HCT116 (cell line): Measurements from ENCODE around the gene ITLN1. TPM values are rescaled to one million over a fixed set of nuclear protein-coding genes. Genes with fewer than 3 reads are reported as not detected.

Experiments used
- ATAC-seq: fragments of 200-7000 bp; cut with Tn5 transposase; 2 replicates; pipeline ENCODE4 v1.9.1; 2020; ENCODE audit warnings: mild to moderate bottlenecking, moderate library complexity
- BruUV-seq: library from RNA; stranded (reverse); fragments of 400-500 nt; replicated peaks from 2 replicates; lab custom pipeline; 2021; lab: Mats Ljungman, UMichigan
- CTCF ChIA-PET: fragments of 300-600 bp; sonication (Branson Sonifier 250); formaldehyde crosslinking; loops from one replicate; lab custom pipeline; 2021; ENCODE audit warnings: antibody characterized with exemption; lab: Charles Lee
- POLR2A ChIA-PET: fragments of 300-600, 350-600 bp; sonication (Branson Sonifier 250); formaldehyde crosslinking; loops from one replicate; lab custom pipeline; 2021; ENCODE audit warnings: antibody characterized with exemption; lab: Charles Lee
- RAD21 ChIA-PET, 2 experiments: fragments of 300-600 bp; sonication (Branson Sonifier 250); formaldehyde crosslinking; loops; one replicate each; lab custom pipeline; 2023; ENCODE audit warnings: low total read pairs in 2 of 2; ENCODE audit not compliant: uncharacterized antibody in 2 of 2, unreplicated experiment in 2 of 2, low non-redundant PET in 1 of 2; lab: Charles Lee
- DNase-seq: peaks from one replicate; pipeline ENCODE4 v3.0.0-alpha.2; 2010; ENCODE audit warnings: low read depth, low spot score
- H2AFZ ChIP-seq: fragments of 200-600 bp; shearing (Covaris generic), sonication (generic); 2 replicates; pipeline ENCODE4 v1.6.1; 2017; ENCODE audit warnings: low read depth, mixed run types, mixed read lengths, antibody characterized with exemption, low read length; ENCODE audit not compliant: poor library complexity, severe bottlenecking
- H3K27ac ChIP-seq: 2 replicates; pipeline ENCODE4 v1.5.1; 2012; ENCODE audit warnings: low read depth, low read length
- H3K27me3 ChIP-seq: fragments of 200-600 bp; sonication (generic); 2 replicates; pipeline ENCODE4 v1.6.1; 2016; ENCODE audit warnings: mixed run types, low read length, mixed read lengths; ENCODE audit not compliant: insufficient read depth
- H3K36me3 ChIP-seq, 2 experiments: fragments of 200-500 bp in 1 of 2; fragments of 200-600 bp in 1 of 2; sonication (Bioruptor generic) in 1 of 2; sonication (generic) in 1 of 2; 2 replicates each; pipeline versions ENCODE4 v1.5.1 to v1.6.1; 2014 to 2016; ENCODE audit warnings: low read length in 2 of 2, inconsistent platforms in 1 of 2, mixed read lengths in 1 of 2, mixed run types in 1 of 2; ENCODE audit not compliant: insufficient read depth in 2 of 2, control insufficient read depth in 1 of 2
- H3K4me1 ChIP-seq, 2 experiments: fragments of 200-600 bp in 1 of 2; sonication (generic) in 1 of 2; 2 replicates each; pipeline versions ENCODE4 v1.5.1 to v1.6.1; 2012 to 2017; ENCODE audit warnings: low read length in 2 of 2, inconsistent platforms in 1 of 2, mild to moderate bottlenecking in 1 of 2, mixed read lengths in 1 of 2, mixed run types in 1 of 2, moderate library complexity in 1 of 2; ENCODE audit not compliant: insufficient read depth in 2 of 2, control insufficient read depth in 1 of 2
- H3K4me2 ChIP-seq: fragments of 200-600 bp; sonication (generic); 2 replicates; pipeline ENCODE4 v1.6.1; 2017; ENCODE audit warnings: mixed run types, low read length, mixed read lengths
- H3K4me3 ChIP-seq, 2 experiments: fragments of 200-600 bp in 1 of 2; sonication (generic) in 1 of 2; replicated peaks in 1 of 2; 2 replicates each; pipeline ENCODE4 v1.5.1; 2011 to 2016; ENCODE audit warnings: low read length in 2 of 2, control low read depth in 1 of 2, low read depth in 1 of 2, mild to moderate bottlenecking in 1 of 2, mixed read lengths in 1 of 2, mixed run types in 1 of 2
- H3K79me2 ChIP-seq: fragments of 200-600 bp; sonication (generic); 2 replicates; pipeline ENCODE4 v1.6.1; 2017; ENCODE audit warnings: mild to moderate bottlenecking, mixed run types, low read length, moderate library complexity, mixed read lengths; ENCODE audit not compliant: insufficient read depth
- H3K9ac ChIP-seq: fragments of 200-600 bp; sonication (generic); 2 replicates; pipeline ENCODE4 v1.6.1; 2016; ENCODE audit warnings: low read length, mixed read lengths
- H3K9me2 ChIP-seq: fragments of 200-600 bp; sonication (generic), shearing (Covaris generic); 2 replicates; pipeline ENCODE4 v1.6.1; 2017; ENCODE audit warnings: mixed run types, mild to moderate bottlenecking, moderate library complexity; ENCODE audit not compliant: insufficient read depth
- H3K9me3 ChIP-seq, 2 experiments: fragments of 200-500 bp in 1 of 2; fragments of 200-600 bp in 1 of 2; sonication (Bioruptor generic) in 1 of 2; sonication (generic) in 1 of 2; 2 replicates each; pipeline ENCODE4 v1.6.1; 2014 to 2017; ENCODE audit warnings: low read length in 2 of 2, mixed read lengths in 2 of 2, inconsistent platforms in 1 of 2, low read depth in 1 of 2, mild to moderate bottlenecking in 1 of 2, mixed run types in 1 of 2, moderate library complexity in 1 of 2; ENCODE audit not compliant: control insufficient read depth in 1 of 2, insufficient read depth in 1 of 2
- H4K20me1 ChIP-seq: fragments of 200-600 bp; sonication (generic), shearing (Covaris generic); 2 replicates; pipeline ENCODE4 v1.6.1; 2017; ENCODE audit warnings: mixed run types, mild to moderate bottlenecking, moderate library complexity; ENCODE audit not compliant: insufficient read depth
- CEBPB ChIP-seq: IDR thresholded peaks from 2 replicates; pipeline ENCODE4 v1.6.1; 2012; ENCODE audit warnings: low read depth
- EGR1 ChIP-seq: IDR thresholded peaks from 2 replicates; pipeline ENCODE4 v1.6.1; 2012; ENCODE audit warnings: low read depth
- EZH2 ChIP-seq: fragments of 200-600 bp; sonication (generic); IDR thresholded peaks from 2 replicates; pipeline ENCODE4 v1.6.1; 2017; ENCODE audit warnings: antibody characterized with exemption, mixed run types
- POLR2A ChIP-seq: IDR thresholded peaks from 2 replicates; pipeline ENCODE4 v1.7.0; 2011; ENCODE audit warnings: borderline replicate concordance; ENCODE audit not compliant: insufficient read depth, insufficient read length; ENCODE audit errors: extremely low read depth
- RAD21 ChIP-seq: IDR thresholded peaks from 2 replicates; pipeline ENCODE4 v1.6.1; 2012; ENCODE audit warnings: low read depth, mild to moderate bottlenecking
- TCF7L2 ChIP-seq: IDR thresholded peaks from 2 replicates; pipeline ENCODE4 v1.7.0; 2011; ENCODE audit warnings: borderline replicate concordance, inconsistent platforms; ENCODE audit not compliant: insufficient read depth, insufficient read length; ENCODE audit errors: extremely low read depth
- ZFX ChIP-seq: fragments of 450-650 bp; IDR thresholded peaks from 2 replicates; pipeline ENCODE4 v1.6.1; 2017
- ZNF274 ChIP-seq: fragments of 200-500 bp; sonication (Bioruptor generic); IDR thresholded peaks from 2 replicates; pipeline ENCODE4 v1.6.1; 2014; ENCODE audit warnings: mild to moderate bottlenecking, low read depth, low read length, inconsistent platforms
- intact Hi-C: fragments of 100-400 bp; cut with micrococcal nuclease; formaldehyde crosslinking; loops from 2 replicates; pipeline ENCODE4 v1.10.0; 2022
- total RNA-seq: library from RNA; stranded (reverse); gene quantifications from one replicate; pipeline ENCODE4 v1.2.1, GENCODE V29; 2021; ENCODE audit not compliant: unreplicated experiment
- TF ChIP-seq, protein P1 (sequence below), 3 experiments: fragments of 200-600 bp in 1 of 3; sonication (generic) in 1 of 3; IDR thresholded peaks in 2 of 3; conservative IDR thresholded peaks in 1 of 3; 2 replicates each; pipeline ENCODE4 v1.5.1; 2012 to 2017; ENCODE audit warnings: low read depth in 2 of 3, low read length in 2 of 3, antibody characterized with exemption in 1 of 3, borderline replicate concordance in 1 of 3, control low read depth in 1 of 3, mild to moderate bottlenecking in 1 of 3, mixed read lengths in 1 of 3, mixed run types in 1 of 3, moderate library complexity in 1 of 3; ENCODE audit not compliant: insufficient read depth in 1 of 3
- TF ChIP-seq, protein P2 (sequence below): IDR thresholded peaks from 2 replicates; pipeline ENCODE4 v1.6.1; 2012; ENCODE audit warnings: low read depth

The ITLN1 gene
- total RNA-seq, 1 experiment from 2014 or later: not detected

DNA sequence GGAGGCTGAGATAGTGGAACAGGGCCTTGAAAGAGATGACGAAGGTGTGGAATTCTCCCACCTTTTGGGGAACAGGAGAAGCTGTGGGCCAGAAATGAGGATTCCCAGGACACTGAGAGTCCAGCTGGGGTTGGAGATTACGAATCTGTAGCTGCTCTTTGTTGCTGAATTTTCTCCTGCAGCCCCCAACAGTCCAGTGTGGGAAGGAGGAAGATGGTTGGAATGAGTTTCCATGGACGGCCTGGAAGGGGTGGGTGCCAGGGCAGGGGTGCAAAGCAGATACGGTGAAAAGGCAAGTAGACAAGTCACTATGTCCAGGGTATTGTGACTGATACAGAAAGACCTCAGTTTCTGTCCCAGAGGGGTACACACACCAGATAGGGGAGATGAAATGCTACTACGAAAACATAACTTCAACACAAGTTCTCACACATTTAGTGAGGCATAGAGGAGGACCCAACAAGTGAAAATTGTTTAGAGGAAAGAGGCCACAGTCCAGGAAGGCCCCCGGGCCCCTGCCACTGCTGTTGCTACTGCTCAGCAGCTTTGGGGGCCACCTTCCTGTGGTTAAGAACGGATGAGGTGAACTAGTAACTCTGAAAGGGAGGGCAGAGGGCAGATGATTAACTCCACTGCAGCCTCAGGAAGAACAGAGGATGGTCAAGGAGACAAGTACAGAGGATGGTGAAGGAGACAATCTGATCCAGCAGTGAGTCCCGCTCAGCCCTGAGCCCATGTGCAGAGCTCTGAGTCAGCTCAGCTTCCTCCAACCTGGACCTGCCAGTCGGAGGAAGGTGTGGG is 29.6 kb downstream of the ITLN1 start:
- RAD21 ChIA-PET: no interaction called here
- DNase-seq (no peak), ATAC-seq (no peak)
- no peaks in the 10 kb centered on the region for H3K9me2 ChIP-seq
- no peaks in the 10 kb centered on the region for H4K20me1 ChIP-seq
- H3K36me3 ChIP-seq: no peaks in the 10 kb centered on the region
- H3K79me2 ChIP-seq: no peaks in the 10 kb centered on the region
- no peaks in the 10 kb centered on the region for H3K9me3 ChIP-seq
- no peak overlapping the region for H3K4me2 ChIP-seq
- CTCF ChIA-PET: interaction anchor here (1.3 to 1.4 kb wide), 2 partner anchors 21 to 99 kb away, joined by 3 to 4 read pairs; no protein-coding TSS in a partner anchor
- intact Hi-C loops: no loop called here
- no peak overlapping the region for H3K9ac ChIP-seq
- no peak overlapping the region for H3K27ac ChIP-seq
- H3K27me3 ChIP-seq: no peaks in the 10 kb centered on the region
- BruUV-seq: no TSS peak
- H2AFZ ChIP-seq: no peak overlapping the region
- no peak for TF ChIP-seq TCF7L2
- TF ChIP-seq ZNF274: no peak
- TF ChIP-seq CEBPB: no peak
- no peak for TF ChIP-seq ZFX
- TF ChIP-seq POLR2A: no peak
- TF ChIP-seq, protein P1, sequence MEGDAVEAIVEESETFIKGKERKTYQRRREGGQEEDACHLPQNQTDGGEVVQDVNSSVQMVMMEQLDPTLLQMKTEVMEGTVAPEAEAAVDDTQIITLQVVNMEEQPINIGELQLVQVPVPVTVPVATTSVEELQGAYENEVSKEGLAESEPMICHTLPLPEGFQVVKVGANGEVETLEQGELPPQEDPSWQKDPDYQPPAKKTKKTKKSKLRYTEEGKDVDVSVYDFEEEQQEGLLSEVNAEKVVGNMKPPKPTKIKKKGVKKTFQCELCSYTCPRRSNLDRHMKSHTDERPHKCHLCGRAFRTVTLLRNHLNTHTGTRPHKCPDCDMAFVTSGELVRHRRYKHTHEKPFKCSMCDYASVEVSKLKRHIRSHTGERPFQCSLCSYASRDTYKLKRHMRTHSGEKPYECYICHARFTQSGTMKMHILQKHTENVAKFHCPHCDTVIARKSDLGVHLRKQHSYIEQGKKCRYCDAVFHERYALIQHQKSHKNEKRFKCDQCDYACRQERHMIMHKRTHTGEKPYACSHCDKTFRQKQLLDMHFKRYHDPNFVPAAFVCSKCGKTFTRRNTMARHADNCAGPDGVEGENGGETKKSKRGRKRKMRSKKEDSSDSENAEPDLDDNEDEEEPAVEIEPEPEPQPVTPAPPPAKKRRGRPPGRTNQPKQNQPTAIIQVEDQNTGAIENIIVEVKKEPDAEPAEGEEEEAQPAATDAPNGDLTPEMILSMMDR (IDR thresholded peaks at IDR 0.05 in 2 of 3, conservative IDR thresholded peaks at IDR 0.05 in 1 of 3; ENCODE audit: borderline replicate concordance in 1 of 3, insufficient read depth in 1 of 3, low read depth in 2 of 3, low read length in 2 of 3): no peak
- no peak for TF ChIP-seq RAD21
- no peak for TF ChIP-seq EGR1
- TF ChIP-seq, protein P2, sequence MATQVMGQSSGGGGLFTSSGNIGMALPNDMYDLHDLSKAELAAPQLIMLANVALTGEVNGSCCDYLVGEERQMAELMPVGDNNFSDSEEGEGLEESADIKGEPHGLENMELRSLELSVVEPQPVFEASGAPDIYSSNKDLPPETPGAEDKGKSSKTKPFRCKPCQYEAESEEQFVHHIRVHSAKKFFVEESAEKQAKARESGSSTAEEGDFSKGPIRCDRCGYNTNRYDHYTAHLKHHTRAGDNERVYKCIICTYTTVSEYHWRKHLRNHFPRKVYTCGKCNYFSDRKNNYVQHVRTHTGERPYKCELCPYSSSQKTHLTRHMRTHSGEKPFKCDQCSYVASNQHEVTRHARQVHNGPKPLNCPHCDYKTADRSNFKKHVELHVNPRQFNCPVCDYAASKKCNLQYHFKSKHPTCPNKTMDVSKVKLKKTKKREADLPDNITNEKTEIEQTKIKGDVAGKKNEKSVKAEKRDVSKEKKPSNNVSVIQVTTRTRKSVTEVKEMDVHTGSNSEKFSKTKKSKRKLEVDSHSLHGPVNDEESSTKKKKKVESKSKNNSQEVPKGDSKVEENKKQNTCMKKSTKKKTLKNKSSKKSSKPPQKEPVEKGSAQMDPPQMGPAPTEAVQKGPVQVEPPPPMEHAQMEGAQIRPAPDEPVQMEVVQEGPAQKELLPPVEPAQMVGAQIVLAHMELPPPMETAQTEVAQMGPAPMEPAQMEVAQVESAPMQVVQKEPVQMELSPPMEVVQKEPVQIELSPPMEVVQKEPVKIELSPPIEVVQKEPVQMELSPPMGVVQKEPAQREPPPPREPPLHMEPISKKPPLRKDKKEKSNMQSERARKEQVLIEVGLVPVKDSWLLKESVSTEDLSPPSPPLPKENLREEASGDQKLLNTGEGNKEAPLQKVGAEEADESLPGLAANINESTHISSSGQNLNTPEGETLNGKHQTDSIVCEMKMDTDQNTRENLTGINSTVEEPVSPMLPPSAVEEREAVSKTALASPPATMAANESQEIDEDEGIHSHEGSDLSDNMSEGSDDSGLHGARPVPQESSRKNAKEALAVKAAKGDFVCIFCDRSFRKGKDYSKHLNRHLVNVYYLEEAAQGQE: no peak
- no peak for TF ChIP-seq EZH2
- POLR2A ChIA-PET: no interaction called here
- no peak overlapping the region for H3K4me3 ChIP-seq
- no peaks in the 10 kb centered on the region for H3K4me1 ChIP-seq
